Tibial artery (tissue), 4 donors: ENCODE results near the gene AMDHD1.

Experiments used
- DNase-seq, 2 donors: peaks; one replicate each; pipeline ENCODE4 v3.0.0-alpha.2; 2019
- H3K27ac ChIP-seq, 2 donors: fragments of 200-600 bp; sonication (generic) in 1 of 2; 1 replicate in 1 of 2; 2 replicates in 1 of 2; pipeline ENCODE4 v1.5.1; 2018 to 2019; ENCODE audit warnings: mild to moderate bottlenecking in 1 of 2
- H3K27me3 ChIP-seq, 2 donors: fragments of 200-600 bp; sonication (generic) in 1 of 2; one replicate each; pipeline versions ENCODE4 v1.5.1 to v1.6.0; 2016 to 2019
- H3K36me3 ChIP-seq, 3 donors: fragments of 200-600 bp; sonication (generic) in 2 of 3; one replicate each; pipeline ENCODE4 v1.5.1; 2016 to 2019; ENCODE audit warnings: mild to moderate bottlenecking in 2 of 3
- H3K4me1 ChIP-seq, 4 donors: fragments of 200-600 bp; sonication (generic) in 2 of 4; 1 replicate in 3 of 4; 2 replicates in 1 of 4; pipeline ENCODE4 v1.5.1; 2016 to 2019
- H3K4me3 ChIP-seq, 2 donors: fragments of 200-600 bp; sonication (generic) in 1 of 2; 1 replicate in 1 of 2; 2 replicates in 1 of 2; pipeline ENCODE4 v1.5.1; 2018 to 2019; ENCODE audit warnings: mild to moderate bottlenecking in 2 of 2
- H3K9me3 ChIP-seq, 3 donors: fragments of 200-600 bp; sonication (generic) in 1 of 3; one replicate each; pipeline ENCODE4 v1.5.1; 2016 to 2019
- CTCF ChIP-seq, 2 experiments: fragments of 200-600 bp in 1 of 2; fragments of 450-650 bp in 1 of 2; IDR thresholded peaks; one replicate each; pipeline ENCODE4 v1.5.1; 2017 to 2019; ENCODE audit warnings: antibody characterized with exemption in 2 of 2, mild to moderate bottlenecking in 1 of 2, moderate library complexity in 1 of 2
- intact Hi-C: fragments of 100-400 bp; cut with DNase I; formaldehyde crosslinking; loops from one replicate; pipeline ENCODE4 v1.15.0; 2023; ENCODE audit warnings: low total_unique reads

Gene AMDHD1

DNA sequence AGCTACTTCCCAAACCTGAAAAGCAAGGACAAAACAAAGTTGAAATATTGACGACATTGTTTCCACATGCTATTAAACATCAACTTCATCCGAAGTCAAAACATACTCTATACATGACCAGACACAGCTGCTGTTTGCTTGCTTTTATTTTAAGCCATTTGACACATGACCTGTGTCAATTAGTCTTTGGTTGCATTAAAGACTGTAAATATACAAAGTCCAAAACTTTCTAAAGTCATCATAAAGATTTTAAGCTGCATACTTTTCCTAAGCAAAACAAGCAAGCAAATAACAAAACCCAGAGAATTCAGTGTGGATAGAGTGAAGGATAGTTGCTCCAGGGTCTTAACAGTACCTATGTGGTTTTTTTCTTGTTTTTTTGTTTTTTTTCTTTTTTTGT, 31.2 kb downstream of the AMDHD1 start:
- H3K4me3 ChIP-seq, result no peak overlapping the region
- H3K4me1 ChIP-seq, result no peaks in the 10 kb centered on the region
- no peaks in the 10 kb centered on the region for H3K9me3 ChIP-seq
- no peak overlapping the region for H3K27ac ChIP-seq
- DNase-seq, result no peak
- H3K36me3 ChIP-seq, result no peaks in the 10 kb centered on the region
- no peaks in the 10 kb centered on the region for H3K27me3 ChIP-seq
- intact Hi-C loops, result no loop called here
- TF ChIP-seq CTCF (IDR thresholded peaks at IDR 0.05), result no peak

DNA sequence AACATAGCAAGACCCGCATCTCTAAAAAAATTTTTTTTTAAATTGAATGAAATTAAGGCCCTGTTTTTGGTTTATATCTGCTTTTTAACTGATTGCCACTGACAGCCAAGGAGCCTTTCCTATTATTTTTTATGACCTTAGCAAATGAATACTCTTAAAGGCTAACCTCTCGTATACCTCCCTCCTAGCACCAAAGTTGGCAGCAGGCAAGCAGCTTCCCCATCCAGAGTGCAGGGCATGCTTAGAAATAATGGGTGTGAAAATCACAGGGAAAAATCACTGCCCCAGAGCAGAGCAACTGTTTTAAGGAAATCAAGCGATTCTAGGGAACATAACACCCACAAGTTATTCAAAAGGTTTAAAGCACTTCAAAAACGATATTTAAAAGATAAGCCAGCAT, 32.4 kb downstream of the AMDHD1 start:
- intact Hi-C loops, result no loop called here
- H3K27ac ChIP-seq, result no peak overlapping the region
- no peaks in the 10 kb centered on the region for H3K27me3 ChIP-seq
- H3K4me1 ChIP-seq, result no peaks in the 10 kb centered on the region
- H3K9me3 ChIP-seq, result no peaks in the 10 kb centered on the region
- TF ChIP-seq CTCF (IDR thresholded peaks at IDR 0.05), result no peak
- no peak for DNase-seq
- H3K4me3 ChIP-seq, result no peak overlapping the region
- H3K36me3 ChIP-seq, result no peaks in the 10 kb centered on the region

DNA sequence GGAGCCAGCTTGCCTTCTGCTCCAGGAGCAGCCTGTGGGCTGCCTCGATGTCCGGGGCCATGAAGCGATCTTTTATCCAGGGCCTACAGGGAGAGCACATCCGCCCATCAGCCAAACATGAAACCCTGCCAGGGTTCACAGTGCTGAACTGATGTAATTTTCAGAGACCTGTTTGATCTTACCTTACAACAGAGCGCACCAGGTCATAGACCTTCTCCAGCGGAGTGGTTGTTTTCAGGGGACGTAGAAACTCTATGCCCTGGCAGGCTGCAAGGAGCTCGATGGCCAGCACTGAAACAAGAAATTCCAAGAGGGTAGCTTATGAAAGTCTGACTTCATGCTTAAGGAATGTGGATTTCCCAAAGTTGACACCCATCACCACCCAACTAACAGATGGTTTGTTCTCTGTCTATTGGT, 33.3 kb downstream of the AMDHD1 start:
- Histone ChIP-seq H3K27ac (no peak overlapping the region), H3K27me3 (no peaks in the 10 kb centered on the region), H3K9me3 (no peaks in the 10 kb centered on the region), H3K4me3 (no peak overlapping the region), H3K36me3 (no peaks in the 10 kb centered on the region), H3K4me1 (no peaks in the 10 kb centered on the region)
- TF ChIP-seq CTCF (IDR thresholded peaks at IDR 0.05), result no peak
- DNase-seq, result no peak
- intact Hi-C loops, result no loop called here

DNA sequence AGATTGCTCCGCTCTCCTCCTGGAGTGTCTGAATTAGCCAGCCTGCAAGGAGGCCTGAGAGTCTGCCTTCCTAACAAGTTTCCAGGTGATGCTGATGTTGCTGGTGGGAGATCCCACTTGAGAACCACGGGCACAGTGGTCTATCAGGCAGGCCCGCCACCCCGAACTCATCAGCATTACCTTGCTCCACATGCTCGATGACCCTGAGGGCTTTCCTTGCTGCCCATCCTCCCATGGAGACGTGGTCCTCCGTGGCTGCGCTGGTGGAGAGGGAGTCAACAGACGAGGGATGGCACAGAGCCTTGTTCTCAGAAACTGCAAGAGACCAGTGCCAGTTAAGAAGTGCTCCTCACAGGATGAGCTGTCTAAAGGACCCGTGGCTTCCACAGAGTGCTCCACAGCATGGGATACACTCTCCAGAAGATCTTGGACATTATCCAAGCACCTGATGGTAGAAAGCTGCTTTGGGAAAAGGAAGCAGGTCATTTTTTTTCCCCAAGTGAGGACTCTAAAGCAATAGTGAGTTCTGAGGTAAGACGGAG, 34.7 kb downstream of the AMDHD1 start:
- no peaks in the 10 kb centered on the region for H3K36me3 ChIP-seq
- H3K27me3 ChIP-seq, result no peaks in the 10 kb centered on the region
- DNase-seq, result no peak
- H3K27ac ChIP-seq, result no peak overlapping the region
- no peak overlapping the region for H3K4me3 ChIP-seq
- no peak for TF ChIP-seq CTCF (IDR thresholded peaks at IDR 0.05)
- intact Hi-C loops, result no loop called here
- H3K4me1 ChIP-seq, result no peaks in the 10 kb centered on the region
- no peaks in the 10 kb centered on the region for H3K9me3 ChIP-seq

GRCh38 chr12:95978351-95978750, 35.2 kb downstream of the AMDHD1 start:
- DNase-seq, result no peak
- Histone ChIP-seq H3K4me1 (no peaks in the 10 kb centered on the region), H3K9me3 (no peaks in the 10 kb centered on the region), H3K27me3 (no peaks in the 10 kb centered on the region), H3K4me3 (no peak overlapping the region), H3K36me3 (no peaks in the 10 kb centered on the region), H3K27ac (no peak overlapping the region)
- no peak for TF ChIP-seq CTCF (IDR thresholded peaks at IDR 0.05)
- intact Hi-C loops, result no loop called here

- intact Hi-C loops, result no loop called here
- no peak for DNase-seq
- H3K4me3 ChIP-seq, result no peak overlapping the region
Measured at GRCh38 chr12:95978774-95979173, 35.6 kb downstream of the AMDHD1 start.

More at GRCh38 chr12:95978774-95979173, 35.6 kb downstream of the AMDHD1 start:
- H3K9me3 ChIP-seq, result no peaks in the 10 kb centered on the region
- H3K27ac ChIP-seq, result no peak overlapping the region
- H3K36me3 ChIP-seq, result no peaks in the 10 kb centered on the region
- TF ChIP-seq CTCF (IDR thresholded peaks at IDR 0.05), result no peak
- no peaks in the 10 kb centered on the region for H3K27me3 ChIP-seq
- H3K4me1 ChIP-seq, result no peaks in the 10 kb centered on the region
